Activated T-cell treated with anti-CD3 and anti-CD28 coated beads for 1 hour (primary cell): Measurements from ENCODE around the gene LYZ.

ENCODE experiments used
- DNase-seq: peaks from one replicate; pipeline ENCODE4 v3.0.0-alpha.2; 2020; ENCODE audit warnings: low read depth

The LYZ gene

DNA sequence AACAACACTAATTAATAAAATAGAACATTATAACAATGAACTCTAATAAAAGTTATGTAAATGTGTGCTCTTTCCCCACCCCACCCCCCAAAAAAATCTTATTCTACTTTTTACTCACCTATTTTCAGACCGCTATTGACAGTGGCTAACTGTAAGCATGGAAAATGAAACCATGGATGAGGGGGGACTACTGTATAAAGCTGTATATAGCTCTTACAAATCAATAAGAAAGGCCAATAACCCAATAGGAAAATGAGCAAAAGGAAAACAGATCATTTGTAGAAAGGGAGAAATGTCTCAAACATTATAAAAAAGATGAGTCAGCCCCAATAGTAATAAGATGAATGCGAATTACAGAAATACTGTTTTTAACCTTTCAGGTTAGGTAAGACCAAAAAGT lies 38.7 kb downstream of the LYZ start:
- DNase-seq = no peak

DNA sequence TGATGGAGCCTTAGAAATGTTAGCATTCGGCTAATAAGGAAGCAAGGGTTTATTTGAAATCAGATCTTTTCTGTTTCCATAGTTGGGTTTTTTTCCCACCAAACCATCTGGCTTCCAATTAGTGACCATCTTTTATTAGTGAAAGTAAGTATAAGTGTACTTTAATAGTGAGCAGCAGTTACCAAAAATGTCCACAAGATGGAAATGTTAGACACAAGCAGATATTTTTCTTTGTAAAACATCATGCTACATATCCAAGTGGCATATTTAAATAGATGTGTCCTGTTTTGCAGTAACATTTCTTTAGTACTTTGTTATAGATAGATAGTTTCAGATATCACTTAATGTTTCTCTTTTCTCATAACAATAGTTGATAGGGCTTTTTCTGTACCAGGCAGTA lies 40.2 kb downstream of the LYZ start:
- no peak for DNase-seq

DNA sequence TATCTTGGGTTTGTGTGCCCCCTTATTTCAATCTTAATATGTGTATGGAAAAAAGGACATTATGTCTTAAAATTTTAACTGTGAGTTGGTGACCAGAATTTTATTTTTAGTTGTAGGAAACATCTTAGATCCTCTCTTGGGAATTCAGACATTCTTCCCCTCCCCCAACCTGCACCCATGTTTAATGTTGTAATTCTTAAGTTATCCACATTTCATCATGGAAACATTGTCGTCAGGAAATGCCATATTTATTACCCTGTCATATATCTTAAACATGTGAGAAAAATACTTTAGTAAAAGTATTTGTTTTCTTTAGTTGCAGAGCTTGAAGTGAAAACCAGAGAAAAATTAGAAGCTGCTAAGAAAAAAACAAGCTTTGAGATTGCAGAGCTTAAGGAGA lies 41.6 kb downstream of the LYZ start:
- no peak for DNase-seq

DNA sequence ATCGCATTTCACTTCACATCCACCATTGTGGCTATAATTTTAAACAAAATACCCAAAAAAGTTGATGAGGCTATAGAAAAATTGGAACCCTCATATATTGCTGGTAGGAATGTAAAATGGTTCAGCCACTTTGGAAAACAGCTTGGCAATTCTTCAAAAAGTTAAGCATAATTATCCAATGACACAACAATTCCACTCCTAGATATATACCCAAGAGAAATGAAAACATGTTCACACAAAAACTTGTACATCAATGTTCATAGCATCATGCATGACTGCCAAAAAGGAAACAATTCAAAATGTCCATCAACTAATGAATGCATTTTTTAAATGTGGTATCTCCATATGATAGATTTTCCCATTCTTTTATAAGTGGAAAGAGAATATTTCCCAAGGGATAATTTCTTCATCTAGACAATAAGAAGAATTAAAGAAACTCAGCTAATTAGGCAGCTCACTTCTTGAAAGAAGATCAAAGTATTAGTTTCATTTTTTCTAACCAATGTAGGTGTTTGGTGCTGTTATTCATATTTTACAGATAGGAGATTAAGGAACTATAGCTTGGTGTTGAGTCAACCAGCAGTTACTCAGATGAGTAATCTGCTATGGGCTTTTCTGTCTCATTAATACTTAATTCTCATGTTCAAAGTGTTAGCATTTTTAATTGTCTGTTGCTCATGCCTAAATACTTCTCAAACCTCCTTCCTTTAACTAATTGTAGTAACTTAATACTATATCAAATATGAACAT lies 44.2 kb downstream of the LYZ start:
- no peak for DNase-seq

DNA sequence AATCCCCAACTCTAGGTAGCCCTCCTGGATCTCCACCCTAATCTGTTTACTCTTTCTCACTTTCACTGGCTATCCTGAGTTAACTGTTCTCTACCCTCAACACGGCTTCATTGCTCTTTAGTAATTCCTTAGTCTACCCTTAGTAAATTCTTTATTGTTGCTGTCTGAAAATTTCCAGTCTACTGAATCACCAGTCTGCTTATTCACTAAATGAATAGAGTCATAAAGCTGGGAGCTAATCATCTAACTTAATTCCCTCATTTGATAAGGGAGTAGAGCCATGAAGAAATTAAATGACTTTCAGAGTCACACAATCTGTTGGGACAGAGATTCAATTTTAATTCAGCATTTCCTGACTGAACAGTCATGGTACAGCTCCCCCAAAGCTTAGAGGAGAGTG lies 47.9 kb downstream of the LYZ start:
- DNase-seq = no peak

DNA sequence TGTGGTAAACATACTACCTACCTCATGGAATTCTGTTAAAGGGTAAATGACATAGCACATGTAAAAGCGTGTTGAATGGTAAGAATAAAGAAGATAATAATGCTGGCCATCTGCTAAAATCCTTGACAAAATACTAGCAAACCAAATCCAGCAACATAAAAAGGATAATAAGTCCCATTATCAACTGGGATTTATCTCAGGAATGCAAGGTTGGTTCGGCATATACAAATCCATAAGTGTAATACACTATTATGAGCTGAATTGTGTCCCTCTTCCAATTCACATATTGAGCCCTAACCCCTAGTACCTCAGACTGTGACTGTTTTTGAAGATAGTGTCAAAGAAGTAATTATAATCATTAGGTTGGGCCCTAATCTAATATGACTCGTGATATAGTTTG lies 48.8 kb downstream of the LYZ start:
- no peak for DNase-seq

DNA sequence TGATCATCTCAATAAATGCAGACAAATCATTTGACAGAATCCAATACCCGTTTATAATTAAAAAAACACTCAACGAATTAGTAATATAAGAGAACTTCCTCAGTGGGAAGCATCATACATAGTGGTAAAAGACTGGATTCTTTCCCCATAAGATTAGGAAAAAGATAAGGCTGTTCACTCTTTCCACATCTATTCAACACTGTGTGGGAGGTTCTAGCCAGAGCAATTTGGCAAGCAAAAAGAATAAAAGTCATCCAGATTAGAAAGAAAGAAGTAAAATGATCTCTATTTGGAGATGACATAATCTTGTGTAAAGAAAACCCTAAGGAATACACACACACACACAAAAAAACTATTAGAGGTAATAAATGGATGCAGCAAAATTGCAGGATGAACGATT lies 49.8 kb downstream of the LYZ start:
- no peak for DNase-seq

DNA sequence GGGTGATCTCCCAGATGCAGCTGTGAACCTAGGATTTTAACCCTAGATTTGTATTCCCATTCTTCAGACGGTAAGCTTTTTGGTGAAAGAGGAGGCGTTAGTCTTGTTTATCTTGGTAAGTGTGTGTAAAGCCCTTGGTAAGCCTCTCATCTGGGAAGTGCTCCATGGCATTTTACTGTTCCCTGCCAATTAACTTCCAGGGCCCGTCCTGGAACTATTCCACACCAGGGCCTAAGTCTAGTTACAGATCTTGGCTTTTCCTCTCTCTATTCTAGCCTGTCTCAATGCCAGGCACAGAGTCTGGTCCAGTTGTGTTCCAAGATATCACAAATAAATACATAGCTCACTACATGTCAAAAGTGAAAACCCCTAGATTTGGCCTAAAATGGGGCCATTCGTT lies 53.8 kb downstream of the LYZ start:
- no peak for DNase-seq
